Endothelial cell of umbilical vein (primary cell): ENCODE measurements around the gene RASA4. TPM values are rescaled to one million over a fixed set of nuclear protein-coding genes. Genes with fewer than 3 reads are reported as not detected.
A peak's percentile ranks its signal among the peaks of the same experiment; 100 is the strongest.
"Not testable (repeated sequence)": the region's sequence is repeated elsewhere in the genome, so short reads cannot be mapped to it uniquely, and the experiment has no call there.

Experiments
- BruUV-seq: library from RNA; stranded (reverse); fragments of 400-500 nt; replicated peaks from 2 replicates; lab custom pipeline; 2021; lab: Mats Ljungman, UMichigan
- CTCF ChIA-PET: fragments of 300-600, 350-600 bp; sonication (Branson Sonifier 250); formaldehyde crosslinking; loops from one replicate; lab custom pipeline; 2021; ENCODE audit warnings: antibody characterized with exemption, inconsistent platforms; lab: Charles Lee
- POLR2A ChIA-PET: fragments of 300-600, 350-600 bp; sonication (Branson Sonifier 250); formaldehyde crosslinking; loops from one replicate; lab custom pipeline; 2021; ENCODE audit warnings: antibody characterized with exemption, inconsistent platforms; lab: Charles Lee
- DNase-seq: peaks from one replicate; pipeline ENCODE4 v3.0.0-alpha.2; 2011; ENCODE audit warnings: low read depth, low spot score
- FAIRE-seq: peaks from 2 replicates; lab custom pipeline; 2011; peaks lifted over from hg19 to GRCh38; lab: Jason Lieb, UNC
- H2AFZ ChIP-seq: 2 replicates; pipeline ENCODE4 v1.6.0; 2012; ENCODE audit warnings: low read depth, low read length, control low read depth, inconsistent platforms
- H3K27ac ChIP-seq: 2 replicates; pipeline ENCODE4 v1.5.1; 2011; ENCODE audit warnings: low read depth, mild to moderate bottlenecking, control low read depth, low read length, moderate library complexity; ENCODE audit not compliant: insufficient read depth
- H3K27me3 ChIP-seq, 2 experiments: 2 replicates each; pipeline versions ENCODE4 v1.6.0 to v1.6.1; 2011; ENCODE audit warnings: low read length in 2 of 2, mixed read lengths in 1 of 2; ENCODE audit not compliant: control insufficient read depth in 2 of 2, insufficient read depth in 2 of 2
- H3K36me3 ChIP-seq, 2 experiments: 2 replicates in 1 of 2; 3 replicates in 1 of 2; pipeline ENCODE4 v1.5.1; 2011; ENCODE audit warnings: low read length in 2 of 2, mild to moderate bottlenecking in 1 of 2, moderate library complexity in 1 of 2; ENCODE audit not compliant: control insufficient read depth in 2 of 2, insufficient read depth in 2 of 2; ENCODE audit errors: extremely low read depth in 1 of 2
- H3K4me1 ChIP-seq: 3 replicates; pipeline ENCODE4 v1.5.1; 2011; ENCODE audit warnings: mild to moderate bottlenecking, low read length; ENCODE audit not compliant: control insufficient read depth, insufficient read depth; ENCODE audit errors: extremely low read depth
- H3K4me2 ChIP-seq: 2 replicates; pipeline ENCODE4 v1.6.1; 2011; ENCODE audit warnings: low read length, control low read depth, mixed read lengths; ENCODE audit not compliant: insufficient read depth
- H3K4me3 ChIP-seq, 3 experiments: fragments of 200-600 bp in 1 of 3; sonication (generic), shearing (Covaris generic) in 1 of 3; replicated peaks in 1 of 3; 2 replicates each; pipeline ENCODE4 v1.5.1; 2011 to 2016; ENCODE audit warnings: control low read depth in 3 of 3, low read length in 3 of 3, mild to moderate bottlenecking in 2 of 3, inconsistent platforms in 1 of 3, low read depth in 1 of 3, moderate library complexity in 1 of 3; ENCODE audit not compliant: insufficient read depth in 1 of 3
- H3K79me2 ChIP-seq: 2 replicates; pipeline ENCODE4 v1.6.0; 2012; ENCODE audit warnings: low read length, inconsistent platforms; ENCODE audit not compliant: control insufficient read depth, insufficient read depth
- H3K9ac ChIP-seq: replicated peaks from 2 replicates; pipeline ENCODE3; 2011; ENCODE audit warnings: low read length, control low read depth; ENCODE audit not compliant: insufficient read depth; ENCODE audit errors: extremely low read depth
- H3K9me1 ChIP-seq: replicated peaks from 3 replicates; pipeline ENCODE4 v1.6.0; 2011; ENCODE audit warnings: mild to moderate bottlenecking, low read length; ENCODE audit not compliant: control insufficient read depth, insufficient read depth; ENCODE audit errors: extremely low read depth
- H3K9me3 ChIP-seq: replicated peaks from 2 replicates; pipeline ENCODE4 v1.5.1; 2012; ENCODE audit warnings: low read length, inconsistent platforms; ENCODE audit not compliant: control insufficient read depth, insufficient read depth
- H4K20me1 ChIP-seq: replicated peaks from 2 replicates; pipeline ENCODE3; 2011; ENCODE audit warnings: mild to moderate bottlenecking, low read length; ENCODE audit not compliant: control insufficient read depth, insufficient read depth; ENCODE audit errors: extremely low read depth
- GATA2 ChIP-seq: IDR thresholded peaks from 2 replicates; pipeline ENCODE4 v1.7.0; 2011; ENCODE audit warnings: low read depth, mild to moderate bottlenecking, moderate library complexity, mixed read lengths, low read length; ENCODE audit not compliant: insufficient read length, insufficient read depth
- dilution Hi-C: fragments of 300-500 bp; cut with MboI; formaldehyde crosslinking; loops from one replicate; pipeline ENCODE4 v1.15.0; 2019; ENCODE audit warnings: low sequenced_read_pairs; ENCODE audit not compliant: extremely low pct_ligation_motif_present
- intact Hi-C: fragments of 100-400 bp; cut with micrococcal nuclease; formaldehyde crosslinking; loops from one replicate; pipeline ENCODE4 v1.10.0; 2022
- polyA plus RNA-seq, 4 experiments: library from polyadenylated mRNA; depleted of rRNA in 3 of 4; stranded (reverse) in 3 of 4; unstranded in 1 of 4; fragments of >200 nt; gene quantifications; 2 replicates each; pipeline versions ENCODE4 v1.2.1 to v1.2.3, GENCODE V29; 2011 to 2012; ENCODE audit warnings: missing spikeins in 1 of 4
- total RNA-seq: library from RNA; stranded (reverse); gene quantifications from 2 replicates; pipeline ENCODE4 v1.2.3, GENCODE V29; 2021

Gene RASA4
- total and polyA plus RNA-seq, 2 donors (not counting 3 experiments of a cell fraction or from before 2014, with no cell fraction given) = 11.6 to 20.1 TPM

- intact Hi-C loops, H4K20me1 ChIP-seq, H3K9me1 ChIP-seq, POLR2A ChIA-PET, H3K36me3 ChIP-seq, H3K27me3 ChIP-seq, H3K79me2 ChIP-seq, H3K4me1 ChIP-seq, BruUV-seq, H3K4me2 ChIP-seq, dilution Hi-C loops, H2AFZ ChIP-seq, H3K9me3 ChIP-seq, FAIRE-seq, H3K4me3 ChIP-seq, DNase-seq, CTCF ChIA-PET, H3K9ac ChIP-seq, H3K27ac ChIP-seq: not testable (repeated sequence)
These were observed 18.8 kb upstream of the RASA4 start for GRCh38 chr7:102635354-102635753.

GRCh38 chr7:102634299-102634698, 17.7 kb upstream of the RASA4 start:
- H3K4me2 ChIP-seq, H2AFZ ChIP-seq, H3K36me3 ChIP-seq, H3K4me3 ChIP-seq, H3K27me3 ChIP-seq, POLR2A ChIA-PET, H3K4me1 ChIP-seq, CTCF ChIA-PET, H3K9me1 ChIP-seq, BruUV-seq, H4K20me1 ChIP-seq, H3K9me3 ChIP-seq, DNase-seq, H3K9ac ChIP-seq, FAIRE-seq, dilution Hi-C loops, H3K27ac ChIP-seq, intact Hi-C loops, H3K79me2 ChIP-seq: not testable (repeated sequence)

- H4K20me1 ChIP-seq, H3K4me2 ChIP-seq, H2AFZ ChIP-seq, DNase-seq, H3K27me3 ChIP-seq, H3K9me3 ChIP-seq, intact Hi-C loops, H3K9me1 ChIP-seq, H3K4me1 ChIP-seq, CTCF ChIA-PET, H3K27ac ChIP-seq, BruUV-seq, dilution Hi-C loops, H3K79me2 ChIP-seq, H3K36me3 ChIP-seq, H3K4me3 ChIP-seq, H3K9ac ChIP-seq, POLR2A ChIA-PET: not testable (repeated sequence)
- TF ChIP-seq GATA2 = peak; percentile 52
- FAIRE-seq = peak; percentile 59
These were observed 14.1 kb upstream of the RASA4 start for GRCh38 chr7:102630622-102631021.

GRCh38 chr7:102627271-102627904, 10.8 kb upstream of the RASA4 start:
- H3K36me3 ChIP-seq, DNase-seq, dilution Hi-C loops, CTCF ChIA-PET, H3K4me3 ChIP-seq, H3K4me1 ChIP-seq, H2AFZ ChIP-seq, H3K27ac ChIP-seq, intact Hi-C loops, POLR2A ChIA-PET, BruUV-seq, H3K79me2 ChIP-seq, H3K27me3 ChIP-seq, H3K9me1 ChIP-seq, FAIRE-seq, H3K9ac ChIP-seq, H4K20me1 ChIP-seq, H3K9me3 ChIP-seq, H3K4me2 ChIP-seq: not testable (repeated sequence)
